ENCODE data around the gene CNIH2.

DNA sequence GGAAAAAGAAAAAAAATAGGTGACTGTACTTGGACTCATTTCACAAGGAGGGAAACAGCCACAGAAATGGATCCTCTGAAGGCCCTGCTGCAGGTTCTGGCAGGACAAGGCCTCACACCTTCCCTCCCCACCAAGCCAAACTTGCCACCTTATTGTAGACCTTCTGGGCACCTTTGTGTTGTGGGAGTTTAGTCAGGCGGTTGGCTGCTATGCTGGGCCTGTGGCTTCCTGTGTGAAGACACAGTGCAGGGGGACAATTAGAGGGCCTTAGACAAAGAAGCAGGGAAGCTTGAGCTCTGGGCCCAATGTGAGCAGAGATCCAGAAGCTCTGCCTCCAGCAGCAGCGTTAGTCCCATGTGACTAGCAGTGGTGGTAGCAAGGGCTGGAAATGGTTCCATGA lies 5.4 kb upstream of the CNIH2 start:
- TF ChIP-seq KAT7 (CRISPR knock-in tag; IDR thresholded peaks at IDR 0.05; ENCODE audit: borderline replicate concordance) (no peak), NFYB (CRISPR knock-in tag; conservative IDR thresholded peaks at IDR 0.05; ENCODE audit: low read depth) (no peak), SP1 (CRISPR knock-in tag; conservative IDR thresholded peaks at IDR 0.05) (no peak), TCF7 (CRISPR knock-in tag; IDR thresholded peaks at IDR 0.05; ENCODE audit: low read depth) (no peak), CREM (CRISPR knock-in tag; IDR thresholded peaks at IDR 0.05) (no peak), NR2C2 (CRISPR knock-in tag; IDR thresholded peaks at IDR 0.05) (no peak)
- TF ChIP-seq, protein P1, sequence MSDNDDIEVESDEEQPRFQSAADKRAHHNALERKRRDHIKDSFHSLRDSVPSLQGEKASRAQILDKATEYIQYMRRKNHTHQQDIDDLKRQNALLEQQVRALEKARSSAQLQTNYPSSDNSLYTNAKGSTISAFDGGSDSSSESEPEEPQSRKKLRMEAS (CRISPR knock-in tag; IDR thresholded peaks at IDR 0.05): no peak
- TF ChIP-seq, protein P2, sequence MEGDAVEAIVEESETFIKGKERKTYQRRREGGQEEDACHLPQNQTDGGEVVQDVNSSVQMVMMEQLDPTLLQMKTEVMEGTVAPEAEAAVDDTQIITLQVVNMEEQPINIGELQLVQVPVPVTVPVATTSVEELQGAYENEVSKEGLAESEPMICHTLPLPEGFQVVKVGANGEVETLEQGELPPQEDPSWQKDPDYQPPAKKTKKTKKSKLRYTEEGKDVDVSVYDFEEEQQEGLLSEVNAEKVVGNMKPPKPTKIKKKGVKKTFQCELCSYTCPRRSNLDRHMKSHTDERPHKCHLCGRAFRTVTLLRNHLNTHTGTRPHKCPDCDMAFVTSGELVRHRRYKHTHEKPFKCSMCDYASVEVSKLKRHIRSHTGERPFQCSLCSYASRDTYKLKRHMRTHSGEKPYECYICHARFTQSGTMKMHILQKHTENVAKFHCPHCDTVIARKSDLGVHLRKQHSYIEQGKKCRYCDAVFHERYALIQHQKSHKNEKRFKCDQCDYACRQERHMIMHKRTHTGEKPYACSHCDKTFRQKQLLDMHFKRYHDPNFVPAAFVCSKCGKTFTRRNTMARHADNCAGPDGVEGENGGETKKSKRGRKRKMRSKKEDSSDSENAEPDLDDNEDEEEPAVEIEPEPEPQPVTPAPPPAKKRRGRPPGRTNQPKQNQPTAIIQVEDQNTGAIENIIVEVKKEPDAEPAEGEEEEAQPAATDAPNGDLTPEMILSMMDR (IDR thresholded peaks at IDR 0.05): no peak
- TF ChIP-seq, protein P3, sequence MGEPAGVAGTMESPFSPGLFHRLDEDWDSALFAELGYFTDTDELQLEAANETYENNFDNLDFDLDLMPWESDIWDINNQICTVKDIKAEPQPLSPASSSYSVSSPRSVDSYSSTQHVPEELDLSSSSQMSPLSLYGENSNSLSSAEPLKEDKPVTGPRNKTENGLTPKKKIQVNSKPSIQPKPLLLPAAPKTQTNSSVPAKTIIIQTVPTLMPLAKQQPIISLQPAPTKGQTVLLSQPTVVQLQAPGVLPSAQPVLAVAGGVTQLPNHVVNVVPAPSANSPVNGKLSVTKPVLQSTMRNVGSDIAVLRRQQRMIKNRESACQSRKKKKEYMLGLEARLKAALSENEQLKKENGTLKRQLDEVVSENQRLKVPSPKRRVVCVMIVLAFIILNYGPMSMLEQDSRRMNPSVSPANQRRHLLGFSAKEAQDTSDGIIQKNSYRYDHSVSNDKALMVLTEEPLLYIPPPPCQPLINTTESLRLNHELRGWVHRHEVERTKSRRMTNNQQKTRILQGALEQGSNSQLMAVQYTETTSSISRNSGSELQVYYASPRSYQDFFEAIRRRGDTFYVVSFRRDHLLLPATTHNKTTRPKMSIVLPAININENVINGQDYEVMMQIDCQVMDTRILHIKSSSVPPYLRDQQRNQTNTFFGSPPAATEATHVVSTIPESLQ (CRISPR knock-in tag; IDR thresholded peaks at IDR 0.05): no peak
- TF ChIP-seq, protein P4, sequence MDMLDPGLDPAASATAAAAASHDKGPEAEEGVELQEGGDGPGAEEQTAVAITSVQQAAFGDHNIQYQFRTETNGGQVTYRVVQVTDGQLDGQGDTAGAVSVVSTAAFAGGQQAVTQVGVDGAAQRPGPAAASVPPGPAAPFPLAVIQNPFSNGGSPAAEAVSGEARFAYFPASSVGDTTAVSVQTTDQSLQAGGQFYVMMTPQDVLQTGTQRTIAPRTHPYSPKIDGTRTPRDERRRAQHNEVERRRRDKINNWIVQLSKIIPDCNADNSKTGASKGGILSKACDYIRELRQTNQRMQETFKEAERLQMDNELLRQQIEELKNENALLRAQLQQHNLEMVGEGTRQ (CRISPR knock-in tag; IDR thresholded peaks at IDR 0.05): no peak
- TF ChIP-seq, protein P5, sequence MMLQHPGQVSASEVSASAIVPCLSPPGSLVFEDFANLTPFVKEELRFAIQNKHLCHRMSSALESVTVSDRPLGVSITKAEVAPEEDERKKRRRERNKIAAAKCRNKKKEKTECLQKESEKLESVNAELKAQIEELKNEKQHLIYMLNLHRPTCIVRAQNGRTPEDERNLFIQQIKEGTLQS (CRISPR knock-in tag; conservative IDR thresholded peaks at IDR 0.05): no peak
- TF ChIP-seq, protein P6, sequence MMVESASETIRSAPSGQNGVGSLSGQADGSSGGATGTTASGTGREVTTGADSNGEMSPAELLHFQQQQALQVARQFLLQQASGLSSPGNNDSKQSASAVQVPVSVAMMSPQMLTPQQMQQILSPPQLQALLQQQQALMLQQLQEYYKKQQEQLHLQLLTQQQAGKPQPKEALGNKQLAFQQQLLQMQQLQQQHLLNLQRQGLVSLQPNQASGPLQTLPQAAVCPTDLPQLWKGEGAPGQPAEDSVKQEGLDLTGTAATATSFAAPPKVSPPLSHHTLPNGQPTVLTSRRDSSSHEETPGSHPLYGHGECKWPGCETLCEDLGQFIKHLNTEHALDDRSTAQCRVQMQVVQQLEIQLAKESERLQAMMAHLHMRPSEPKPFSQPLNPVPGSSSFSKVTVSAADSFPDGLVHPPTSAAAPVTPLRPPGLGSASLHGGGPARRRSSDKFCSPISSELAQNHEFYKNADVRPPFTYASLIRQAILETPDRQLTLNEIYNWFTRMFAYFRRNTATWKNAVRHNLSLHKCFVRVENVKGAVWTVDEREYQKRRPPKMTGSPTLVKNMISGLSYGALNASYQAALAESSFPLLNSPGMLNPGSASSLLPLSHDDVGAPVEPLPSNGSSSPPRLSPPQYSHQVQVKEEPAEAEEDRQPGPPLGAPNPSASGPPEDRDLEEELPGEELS (CRISPR knock-in tag; IDR thresholded peaks at IDR 0.05): no peak

Measured in WTC11 (cell line).